NB4 (cell line): ENCODE data around the gene HSPA8.

Experiments used
- CTCF ChIP-seq: IDR thresholded peaks from one replicate; pipeline ENCODE4 v1.5.1; 2012; ENCODE audit warnings: low read depth, low read length
- MYC ChIP-seq: IDR thresholded peaks from 2 replicates; pipeline ENCODE4 v1.6.1; 2011; ENCODE audit warnings: low read depth, low read length
- POLR2A ChIP-seq: IDR thresholded peaks from 2 replicates; pipeline ENCODE4 v1.6.1; 2011; ENCODE audit warnings: mild to moderate bottlenecking; ENCODE audit not compliant: insufficient read length; ENCODE audit errors: extremely low read depth
- TF ChIP-seq, protein P1 (sequence below): IDR thresholded peaks from 2 replicates; pipeline ENCODE4 v1.6.1; 2011; ENCODE audit warnings: low read depth, low read length

DNA sequence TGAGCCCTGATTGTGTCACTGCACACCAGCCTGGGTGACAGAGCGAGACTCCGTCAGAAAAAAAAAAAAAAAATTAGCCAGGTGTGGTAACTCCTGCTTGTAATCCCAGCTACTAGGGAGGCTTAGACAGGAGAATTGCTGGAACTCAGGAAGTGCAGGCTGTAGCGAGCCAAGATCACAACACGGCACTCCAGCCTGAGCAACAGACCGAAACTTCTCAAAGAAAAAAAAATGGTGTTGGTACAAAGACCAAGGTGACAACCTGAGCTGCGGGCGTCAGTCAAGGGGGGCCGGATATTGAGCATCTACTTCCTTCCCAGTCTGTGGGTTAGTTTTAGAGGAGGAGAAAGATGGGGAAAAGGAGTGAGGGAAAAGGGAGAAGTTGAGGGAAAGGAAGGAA lies 48.5 kb upstream of the HSPA8 start:
- TF ChIP-seq CTCF (no peak), POLR2A (no peak), MYC (no peak)
- TF ChIP-seq, protein P1, sequence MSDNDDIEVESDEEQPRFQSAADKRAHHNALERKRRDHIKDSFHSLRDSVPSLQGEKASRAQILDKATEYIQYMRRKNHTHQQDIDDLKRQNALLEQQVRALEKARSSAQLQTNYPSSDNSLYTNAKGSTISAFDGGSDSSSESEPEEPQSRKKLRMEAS, result no peak
